Measurements from ENCODE around the gene CDK5RAP2. TPM values are rescaled to one million over a fixed set of nuclear protein-coding genes. Genes with fewer than 3 reads are reported as not detected.

CDK5RAP2 gene
- total RNA-seq, 3 donors from 2014 or later (not counting 1 experiment from before 2014, with no cell fraction given) = 81.5 to 95.7 (median 82.4) TPM

GRCh38 chr9:120424248-120424647 is 155.7 kb downstream of the CDK5RAP2 start:
- DNase-seq = no peak
- ATAC-seq = no peak

GRCh38 chr9:120423812-120424211 is 156.2 kb downstream of the CDK5RAP2 start:
- Mint-ChIP-seq H3K9me3 (no peaks in the 10 kb centered on the region), H3K4me1 (peaks cover 11 to 22% of the 10 kb centered on the region in 2 donors), H3K27ac (no peak overlapping the region), H3K36me3 (peaks cover 16% of the 10 kb centered on the region), H3K27me3 (ENCODE audit: low read depth in 2 of 2) (no peaks in the 10 kb centered on the region), H3K4me3 (no peak overlapping the region)
- intact Hi-C loops (cut with micrococcal nuclease) = no loop called here
- DNase-seq (no peak), ATAC-seq (no peak)
- TF ChIP-seq CTCF (IDR thresholded peaks at IDR 0.05) = no peak
- H3K27ac ChIP-seq (ENCODE audit: low read length) = no peak overlapping the region
- no peaks in the 10 kb centered on the region for H3K4me1 ChIP-seq (ENCODE audit: control insufficient read depth, insufficient read depth, low read length)
- no peaks in the 10 kb centered on the region for H3K27me3 ChIP-seq (ENCODE audit: control insufficient read depth, insufficient read depth, low read length)
- H3K4me3 ChIP-seq (ENCODE audit: low read length) = no peak overlapping the region
- no peaks in the 10 kb centered on the region for H3K9me3 ChIP-seq (ENCODE audit: control insufficient read depth, insufficient read depth, low read length)
- H3K36me3 ChIP-seq (ENCODE audit: control insufficient read depth, insufficient read depth, low read length) = peaks cover 25% of the 10 kb centered on the region
- 96% methylated on average over 3 of the region's 3 CpGs for WGBS (ENCODE audit: insufficient coverage)

More at GRCh38 chr9:120424248-120424647, 155.7 kb downstream of the CDK5RAP2 start:
- no peaks in the 10 kb centered on the region for H3K4me1 ChIP-seq (ENCODE audit: control insufficient read depth, insufficient read depth, low read length)
- H3K9me3 Mint-ChIP-seq = no peaks in the 10 kb centered on the region
- no peaks in the 10 kb centered on the region for H3K27me3 ChIP-seq (ENCODE audit: control insufficient read depth, insufficient read depth, low read length)
- H3K27me3 Mint-ChIP-seq (ENCODE audit: low read depth in 2 of 2) = no peaks in the 10 kb centered on the region
- no peaks in the 10 kb centered on the region for H3K9me3 ChIP-seq (ENCODE audit: control insufficient read depth, insufficient read depth, low read length)
- no peak overlapping the region for H3K27ac ChIP-seq (ENCODE audit: low read length)
- peaks cover 23% of the 10 kb centered on the region for H3K36me3 ChIP-seq (ENCODE audit: control insufficient read depth, insufficient read depth, low read length)
- H3K4me3 ChIP-seq (ENCODE audit: low read length) = no peak overlapping the region
- H3K36me3 Mint-ChIP-seq = peaks cover 16% of the 10 kb centered on the region
- peaks cover 11 to 22% of the 10 kb centered on the region in 2 donors for H3K4me1 Mint-ChIP-seq
- no peak for TF ChIP-seq CTCF (IDR thresholded peaks at IDR 0.05)
- no peak overlapping the region for H3K27ac Mint-ChIP-seq
- intact Hi-C loops (cut with micrococcal nuclease) = no loop called here
- no peak overlapping the region for H3K4me3 Mint-ChIP-seq

GRCh38 chr9:120421977-120422376 is 158.0 kb downstream of the CDK5RAP2 start:
- peaks cover 16 to 28% of the 10 kb centered on the region in 2 donors for H3K4me1 Mint-ChIP-seq
- TF ChIP-seq CTCF (IDR thresholded peaks at IDR 0.05) = no peak
- Histone ChIP-seq H3K4me1 (ENCODE audit: control insufficient read depth, insufficient read depth, low read length) (no peaks in the 10 kb centered on the region), H3K27me3 (ENCODE audit: control insufficient read depth, insufficient read depth, low read length) (no peaks in the 10 kb centered on the region), H3K27ac (ENCODE audit: low read length) (no peak overlapping the region), H3K4me3 (ENCODE audit: low read length) (no peak overlapping the region), H3K36me3 (ENCODE audit: control insufficient read depth, insufficient read depth, low read length) (peaks cover 40% of the 10 kb centered on the region), H3K9me3 (ENCODE audit: control insufficient read depth, insufficient read depth, low read length) (no peaks in the 10 kb centered on the region)
- H3K36me3 Mint-ChIP-seq = peaks cover 28% of the 10 kb centered on the region
- H3K9me3 Mint-ChIP-seq = no peaks in the 10 kb centered on the region
- DNase-seq (no peak), ATAC-seq (no peak)
- H3K27me3 Mint-ChIP-seq (ENCODE audit: low read depth in 2 of 2) = no peaks in the 10 kb centered on the region
- intact Hi-C loops (cut with micrococcal nuclease) = no loop called here
- 98% methylated on average over 3 of the region's 3 CpGs for WGBS (ENCODE audit: insufficient coverage)
- H3K27ac Mint-ChIP-seq = no peak overlapping the region
- H3K4me3 Mint-ChIP-seq = no peak overlapping the region

- no peaks in the 10 kb centered on the region for H3K9me3 Mint-ChIP-seq
- peaks cover 6 to 7% of the 10 kb centered on the region in 2 donors for H3K4me1 Mint-ChIP-seq
- Histone ChIP-seq H3K4me3 (ENCODE audit: low read length) (no peak overlapping the region), H3K4me1 (ENCODE audit: control insufficient read depth, insufficient read depth, low read length) (no peaks in the 10 kb centered on the region), H3K27ac (ENCODE audit: low read length) (no peak overlapping the region), H3K9me3 (ENCODE audit: control insufficient read depth, insufficient read depth, low read length) (no peaks in the 10 kb centered on the region), H3K27me3 (ENCODE audit: control insufficient read depth, insufficient read depth, low read length) (no peaks in the 10 kb centered on the region), H3K36me3 (ENCODE audit: control insufficient read depth, insufficient read depth, low read length) (peaks cover 45% of the 10 kb centered on the region)
- H3K27ac Mint-ChIP-seq = no peak overlapping the region
- WGBS (ENCODE audit: insufficient coverage) = 89% methylated on average over 4 of the region's 4 CpGs
- TF ChIP-seq CTCF (IDR thresholded peaks at IDR 0.05) = no peak
- intact Hi-C loops (cut with micrococcal nuclease) = no loop called here
- no peak overlapping the region for H3K4me3 Mint-ChIP-seq
- ATAC-seq = no peak
- DNase-seq = no peak
- H3K36me3 Mint-ChIP-seq = peaks cover 27% of the 10 kb centered on the region
- no peaks in the 10 kb centered on the region for H3K27me3 Mint-ChIP-seq (ENCODE audit: low read depth in 2 of 2)
These were observed 161.7 kb downstream of the CDK5RAP2 start for GRCh38 chr9:120418315-120418714.
